ENCODE results near the gene NDUFB8.

DNA sequence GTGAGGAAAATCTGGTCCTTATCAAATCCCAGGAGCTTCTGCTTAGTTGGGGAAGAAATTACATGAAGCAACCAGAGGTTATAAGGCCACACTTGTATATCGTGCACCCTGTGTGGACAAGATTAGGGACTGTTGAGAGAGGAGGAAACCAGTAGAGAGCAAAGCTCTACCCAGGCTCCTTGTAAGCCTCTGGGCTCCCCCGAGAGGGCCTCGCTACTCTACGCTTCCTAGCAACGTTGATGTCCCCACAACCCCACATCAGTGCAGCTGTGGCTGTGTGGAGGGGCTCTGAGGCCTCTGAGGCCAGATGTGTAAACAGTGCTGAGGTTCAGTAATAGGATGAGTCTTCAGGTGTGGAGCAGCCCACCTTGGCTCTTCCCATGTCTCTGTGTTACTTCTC, 22.1 kb upstream of the NDUFB8 start:
- no peak for TF ChIP-seq POLR2A (IDR thresholded peaks at IDR 0.05; ENCODE audit: low read depth, low read length)
- no peak for TF ChIP-seq POLR2AphosphoS5 (IDR thresholded peaks at IDR 0.05; ENCODE audit: low read depth, low read length)

All from GM12892 (cell line).